ENCODE data around the gene MGST2.

The MGST2 gene

GRCh38 chr4:139642364-139642763 is 23.3 kb upstream of the MGST2 start:
- FAIRE-seq: no peak
- DNase-seq (ENCODE audit: extremely low spot score, insufficient read length, low read depth): no peak

- FAIRE-seq (no peak), DNase-seq (ENCODE audit: extremely low spot score, insufficient read length, low read depth) (no peak)
These were observed 22.4 kb upstream of the MGST2 start for GRCh38 chr4:139643042-139643895.

- no peak for FAIRE-seq
These were observed 20.2 kb upstream of the MGST2 start for GRCh38 chr4:139645458-139645857.

GRCh38 chr4:139647184-139647583 is 18.4 kb upstream of the MGST2 start:
- FAIRE-seq: no peak

More at GRCh38 chr4:139645458-139645857, 20.2 kb upstream of the MGST2 start:
- no peak for DNase-seq (ENCODE audit: extremely low spot score, insufficient read length, low read depth)

GRCh38 chr4:139647952-139648351 is 17.7 kb upstream of the MGST2 start:
- FAIRE-seq: no peak
- no peak for DNase-seq (ENCODE audit: extremely low spot score, insufficient read length, low read depth)

More at GRCh38 chr4:139647184-139647583, 18.4 kb upstream of the MGST2 start:
- DNase-seq (ENCODE audit: extremely low spot score, insufficient read length, low read depth): no peak

- FAIRE-seq (peak; percentile 84), DNase-seq (ENCODE audit: extremely low spot score, insufficient read length, low read depth) (peak; percentile 29)
These were observed 14.1 kb upstream of the MGST2 start for GRCh38 chr4:139651282-139652194.

GRCh38 chr4:139654516-139654915 is 11.1 kb upstream of the MGST2 start:
- DNase-seq (ENCODE audit: extremely low spot score, insufficient read length, low read depth): no peak

GRCh38 chr4:139655116-139655515 is 10.5 kb upstream of the MGST2 start:
- FAIRE-seq (no peak), DNase-seq (ENCODE audit: extremely low spot score, insufficient read length, low read depth) (no peak)

More at GRCh38 chr4:139654516-139654915, 11.1 kb upstream of the MGST2 start:
- no peak for FAIRE-seq

- DNase-seq (ENCODE audit: extremely low spot score, insufficient read length, low read depth) (peak; percentile 17), FAIRE-seq (peak; percentile 53)
These were observed 8.8 kb upstream of the MGST2 start for GRCh38 chr4:139656614-139657486.

- no peak for FAIRE-seq
These were observed 7.4 kb upstream of the MGST2 start for GRCh38 chr4:139658185-139658584.

GRCh38 chr4:139658586-139659382 is 6.8 kb upstream of the MGST2 start:
- FAIRE-seq (no peak), DNase-seq (ENCODE audit: extremely low spot score, insufficient read length, low read depth) (no peak)

More at GRCh38 chr4:139658185-139658584, 7.4 kb upstream of the MGST2 start:
- DNase-seq (ENCODE audit: extremely low spot score, insufficient read length, low read depth): no peak

- no peak for FAIRE-seq
- no peak for DNase-seq (ENCODE audit: extremely low spot score, insufficient read length, low read depth)
These were observed 5.7 kb upstream of the MGST2 start for GRCh38 chr4:139659735-139660424.

- FAIRE-seq (no peak), DNase-seq (ENCODE audit: extremely low spot score, insufficient read length, low read depth) (no peak)
These were observed 5.0 kb upstream of the MGST2 start for GRCh38 chr4:139660568-139661043.

- DNase-seq (ENCODE audit: extremely low spot score, insufficient read length, low read depth) (no peak), FAIRE-seq (no peak)
These were observed 2.0 kb upstream of the MGST2 start for GRCh38 chr4:139663561-139664138.

GRCh38 chr4:139664442-139664841 is 1.2 kb upstream of the MGST2 start:
- FAIRE-seq (no peak), DNase-seq (ENCODE audit: extremely low spot score, insufficient read length, low read depth) (no peak)

GRCh38 chr4:139665079-139665689 is 435 bp upstream of the MGST2 start:
- no peak for DNase-seq (ENCODE audit: extremely low spot score, insufficient read length, low read depth)

GRCh38 chr4:139666735-139667281 is 1.2 kb downstream of the MGST2 start:
- DNase-seq (ENCODE audit: extremely low spot score, insufficient read length, low read depth): no peak
- no peak for FAIRE-seq

More at GRCh38 chr4:139665079-139665689, 435 bp upstream of the MGST2 start:
- no peak for FAIRE-seq
